Right renal cortex interstitium (tissue), 3 donors: ENCODE results near the gene ASCL5. TPM values are rescaled to one million over a fixed set of nuclear protein-coding genes. Genes with fewer than 3 reads are reported as not detected.

Experiments used
- DNase-seq, 3 donors: peaks; one replicate each; pipeline ENCODE4 v3.0.0-alpha.2; 2013; ENCODE audit warnings: low read depth in 3 of 3, low spot score in 2 of 3
- polyA plus RNA-seq, 3 donors: library from polyadenylated mRNA; unstranded; fragments of 120-200 nt; gene quantifications; one replicate each; pipeline ENCODE4 v1.2.1, GENCODE V29; 2013; ENCODE audit not compliant: insufficient read length in 3 of 3

Gene ASCL5
- polyA plus RNA-seq, 3 donors = 0.06 to 0.15 (median 0.08) TPM

DNA sequence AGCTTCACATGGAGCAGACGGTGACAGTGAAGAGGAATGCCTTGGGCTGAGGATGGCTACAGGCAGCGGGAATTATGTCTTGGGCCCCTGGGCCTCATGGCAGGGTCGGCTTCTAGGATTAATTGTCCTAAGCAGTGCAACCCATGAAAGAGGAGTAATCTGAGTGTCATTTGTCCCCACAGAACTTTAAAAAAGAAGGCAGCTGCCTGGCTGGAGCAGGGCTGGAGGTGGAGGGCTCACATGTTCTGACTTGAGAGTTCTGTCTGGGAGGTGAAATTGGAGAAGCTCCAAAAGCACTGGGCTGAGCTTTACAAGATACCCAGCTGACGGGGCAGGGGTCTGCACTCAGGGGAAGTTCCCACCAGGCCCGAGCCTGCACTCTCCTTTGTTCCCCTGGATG lies 37.4 kb downstream of the ASCL5 start:
- no peak for DNase-seq

- no peak for DNase-seq
Observed at GRCh38 chr1:201088901-201089525, 38.0 kb downstream of the ASCL5 start.

DNA sequence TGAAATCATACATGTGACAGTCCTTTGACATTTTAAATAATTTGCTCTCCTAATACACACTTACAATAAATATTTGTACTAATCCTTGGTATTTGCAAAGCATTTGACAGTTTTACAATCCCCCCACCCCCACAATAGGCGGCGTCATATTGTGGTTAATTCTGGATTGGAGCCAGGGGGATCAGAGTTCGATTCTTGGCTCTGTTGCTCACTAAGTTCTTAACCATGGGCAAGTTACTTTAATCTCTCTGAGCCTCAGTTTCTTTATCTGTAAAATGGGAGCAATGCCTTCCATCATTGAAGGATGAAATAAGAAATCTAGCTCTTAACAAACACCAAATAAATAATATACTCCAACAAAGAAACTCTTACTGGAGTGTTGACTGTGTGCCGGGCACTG lies 38.6 kb downstream of the ASCL5 start:
- DNase-seq = no peak

GRCh38 chr1:201085902-201086735 lies 40.9 kb downstream of the ASCL5 start:
- DNase-seq = no peak

DNA sequence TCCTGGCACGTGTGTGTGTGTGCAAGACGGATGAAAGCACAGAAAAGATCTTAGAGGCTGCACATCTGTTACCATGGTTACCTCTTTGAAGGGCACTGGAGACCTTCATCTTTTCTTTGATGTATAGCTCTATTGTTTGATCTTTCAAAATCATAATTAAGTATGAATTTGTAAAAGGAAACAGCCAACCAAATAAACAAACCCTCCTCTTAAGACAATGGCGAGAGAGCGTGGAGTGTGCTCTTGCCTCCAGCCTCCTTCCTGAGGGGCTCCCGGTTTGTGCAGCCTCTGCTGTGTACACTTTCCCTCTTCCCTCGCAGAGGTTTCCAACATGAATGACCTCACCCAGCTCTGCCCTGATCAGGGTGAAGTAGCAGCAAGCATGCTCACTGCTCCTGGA lies 42.7 kb downstream of the ASCL5 start:
- DNase-seq = no peak

- no peak for DNase-seq
Observed at GRCh38 chr1:201083741-201084140, 43.2 kb downstream of the ASCL5 start.

- no peak for DNase-seq
Observed at GRCh38 chr1:201080135-201080534, 46.8 kb downstream of the ASCL5 start.

DNA sequence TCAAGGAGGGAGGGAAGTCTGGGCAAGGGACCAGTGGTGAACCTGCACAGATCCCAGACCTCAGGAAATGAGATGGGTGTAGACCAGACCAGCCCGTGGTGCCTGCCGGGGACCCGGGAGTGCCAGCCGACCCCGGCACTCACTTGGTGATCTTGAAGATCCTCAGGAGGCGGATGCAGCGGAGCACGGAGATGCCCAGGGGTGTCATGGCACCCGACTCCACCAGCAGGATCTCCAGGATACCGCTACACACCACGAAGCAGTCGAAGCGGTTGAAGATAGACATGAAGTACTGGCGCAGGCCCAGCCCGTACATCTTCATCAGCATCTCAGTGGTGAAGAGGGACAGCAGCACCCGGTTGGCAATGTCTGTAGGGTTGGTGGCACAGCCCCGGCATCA lies 49.2 kb downstream of the ASCL5 start:
- DNase-seq = no peak

- no peak for DNase-seq
Observed at GRCh38 chr1:201077116-201077515, 49.9 kb downstream of the ASCL5 start.

DNA sequence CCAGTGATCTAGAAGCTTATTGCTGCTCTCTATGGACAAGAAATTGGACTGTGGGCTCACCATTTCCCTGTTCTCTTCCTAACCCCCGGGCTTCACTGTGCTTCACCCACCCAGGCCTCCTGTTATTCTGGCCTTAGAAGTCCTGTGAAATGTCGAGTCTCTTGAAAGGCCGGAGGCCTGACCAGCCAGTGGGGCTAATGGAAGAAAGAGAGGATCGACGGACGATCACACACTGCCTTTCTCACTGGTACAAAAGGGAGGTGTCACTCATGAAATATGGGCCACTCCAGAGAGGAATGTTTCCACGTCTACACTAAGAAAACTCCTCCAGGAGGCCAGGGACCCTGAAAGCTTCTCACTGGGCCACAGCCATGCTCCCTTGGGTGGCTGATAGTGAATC lies 50.9 kb downstream of the ASCL5 start:
- DNase-seq = no peak

DNA sequence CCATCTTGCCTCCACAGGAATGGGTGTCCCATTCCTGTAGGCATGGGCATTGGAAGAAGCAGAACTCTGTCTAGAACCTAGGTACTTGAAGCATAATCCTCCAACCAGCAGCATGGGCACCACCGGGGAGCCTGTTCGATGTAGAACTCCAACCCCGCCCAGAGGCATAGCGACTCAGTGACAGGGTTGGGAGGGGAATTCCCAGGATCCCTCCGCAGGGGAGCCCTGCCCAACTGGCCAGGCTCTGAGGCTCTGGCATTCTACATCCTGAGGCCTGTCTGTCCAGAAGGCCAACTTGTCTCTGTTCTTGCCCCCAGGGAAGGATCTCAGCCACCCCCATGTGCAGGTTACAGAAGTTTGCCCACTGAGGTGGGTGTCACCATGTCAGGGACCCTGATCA lies 53.0 kb downstream of the ASCL5 start:
- no peak for DNase-seq

GRCh38 chr1:201072922-201073321 lies 54.1 kb downstream of the ASCL5 start:
- no peak for DNase-seq

GRCh38 chr1:201072149-201072548 lies 54.8 kb downstream of the ASCL5 start:
- DNase-seq = no peak

DNA sequence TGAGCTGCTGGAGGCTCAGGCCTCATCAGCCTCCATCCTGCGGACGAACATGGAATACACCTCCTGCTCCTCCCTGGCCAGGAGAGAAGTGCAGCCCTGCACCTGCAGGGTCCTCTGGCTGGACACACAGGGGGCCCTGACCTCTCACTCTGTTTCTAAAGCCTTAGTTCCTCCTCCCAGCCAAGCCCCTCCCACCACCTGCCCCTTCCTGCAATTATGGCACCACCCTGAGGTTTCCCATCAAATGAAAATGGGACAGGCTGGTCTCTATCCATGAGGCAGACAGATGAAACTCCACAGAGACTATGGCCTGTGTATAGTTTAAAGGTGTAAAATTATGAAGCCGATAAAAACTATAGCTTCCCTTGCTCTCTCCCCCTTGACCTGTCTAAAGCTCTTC lies 57.3 kb downstream of the ASCL5 start:
- no peak for DNase-seq

GRCh38 chr1:201068976-201069375 lies 58.0 kb downstream of the ASCL5 start:
- no peak for DNase-seq

GRCh38 chr1:201066986-201067385 lies 60.0 kb downstream of the ASCL5 start:
- no peak for DNase-seq

- no peak for DNase-seq
Observed at GRCh38 chr1:201065686-201066085, 61.3 kb downstream of the ASCL5 start.

DNA sequence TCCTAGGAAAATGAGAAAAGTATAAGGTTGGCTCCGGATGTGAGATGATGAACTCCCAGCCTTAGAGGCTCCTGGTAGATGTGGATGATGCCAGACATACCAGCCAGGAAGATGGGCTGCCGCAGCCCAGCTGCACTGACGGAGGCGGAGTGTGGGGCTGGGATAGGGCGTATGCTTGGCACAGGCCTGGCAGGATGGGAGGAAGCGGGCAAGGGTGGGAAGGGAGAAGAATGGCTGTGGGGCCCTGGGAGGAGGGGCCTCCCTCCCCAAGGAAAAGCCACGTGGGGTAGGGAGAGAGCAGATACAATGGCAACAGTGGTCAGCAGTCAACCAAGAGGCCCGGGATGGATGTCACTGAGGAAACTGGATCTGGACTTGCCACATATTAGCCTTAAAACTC lies 62.2 kb downstream of the ASCL5 start:
- no peak for DNase-seq
